Tibial artery (tissue), 4 donors: ENCODE measurements around the gene PPFIBP2.

Experiments used
- DNase-seq, 2 donors: peaks; one replicate each; pipeline ENCODE4 v3.0.0-alpha.2; 2019
- H3K27ac ChIP-seq, 2 donors: fragments of 200-600 bp; sonication (generic) in 1 of 2; 1 replicate in 1 of 2; 2 replicates in 1 of 2; pipeline ENCODE4 v1.5.1; 2018 to 2019; ENCODE audit warnings: mild to moderate bottlenecking in 1 of 2
- H3K27me3 ChIP-seq, 2 donors: fragments of 200-600 bp; sonication (generic) in 1 of 2; one replicate each; pipeline versions ENCODE4 v1.5.1 to v1.6.0; 2016 to 2019
- H3K36me3 ChIP-seq, 3 donors: fragments of 200-600 bp; sonication (generic) in 2 of 3; one replicate each; pipeline ENCODE4 v1.5.1; 2016 to 2019; ENCODE audit warnings: mild to moderate bottlenecking in 2 of 3
- H3K4me1 ChIP-seq, 4 donors: fragments of 200-600 bp; sonication (generic) in 2 of 4; 1 replicate in 3 of 4; 2 replicates in 1 of 4; pipeline ENCODE4 v1.5.1; 2016 to 2019
- H3K4me3 ChIP-seq, 2 donors: fragments of 200-600 bp; sonication (generic) in 1 of 2; 1 replicate in 1 of 2; 2 replicates in 1 of 2; pipeline ENCODE4 v1.5.1; 2018 to 2019; ENCODE audit warnings: mild to moderate bottlenecking in 2 of 2
- H3K9me3 ChIP-seq, 3 donors: fragments of 200-600 bp; sonication (generic) in 1 of 3; one replicate each; pipeline ENCODE4 v1.5.1; 2016 to 2019
- CTCF ChIP-seq, 2 experiments: fragments of 200-600 bp in 1 of 2; fragments of 450-650 bp in 1 of 2; IDR thresholded peaks; one replicate each; pipeline ENCODE4 v1.5.1; 2017 to 2019; ENCODE audit warnings: antibody characterized with exemption in 2 of 2, mild to moderate bottlenecking in 1 of 2, moderate library complexity in 1 of 2
- intact Hi-C: fragments of 100-400 bp; cut with DNase I; formaldehyde crosslinking; loops from one replicate; pipeline ENCODE4 v1.15.0; 2023; ENCODE audit warnings: low total_unique reads

Gene PPFIBP2

DNA sequence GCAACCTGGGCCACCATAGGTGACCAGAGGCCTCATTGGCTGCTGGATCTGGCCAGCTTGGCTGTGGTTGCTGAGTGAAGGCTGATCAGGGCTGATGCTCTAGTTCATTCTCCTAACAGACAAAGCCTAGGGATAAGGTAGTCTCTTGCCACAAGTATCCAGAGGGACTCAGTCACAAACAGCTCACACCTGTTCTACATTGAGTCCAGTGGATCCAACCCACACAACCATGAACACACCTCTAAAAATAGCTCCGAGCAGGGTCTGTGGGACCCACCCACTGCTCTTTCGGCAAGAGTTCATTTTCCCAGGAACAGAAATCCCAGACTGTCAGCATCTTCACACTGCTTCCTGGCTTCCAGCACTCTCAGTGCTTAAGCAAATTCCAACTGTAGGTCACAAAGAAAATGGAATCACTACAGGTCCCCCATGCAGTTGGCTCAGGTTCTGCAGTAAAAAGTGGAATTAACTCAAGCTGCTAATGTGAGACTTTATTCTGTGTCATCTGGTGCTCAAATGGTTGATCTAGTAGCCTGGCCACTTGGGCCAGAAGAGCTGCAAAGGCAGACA lies 67.3 kb downstream of the PPFIBP2 start:
- Histone ChIP-seq H3K36me3 (no peaks in the 10 kb centered on the region), H3K27ac (peak overlapping the region; percentile 88), H3K4me1 (peaks cover 6 to 96% (median 59%) of the 10 kb centered on the region in 4 donors), H3K9me3 (no peaks in the 10 kb centered on the region), H3K27me3 (no peaks in the 10 kb centered on the region), H3K4me3 (no peak overlapping the region)
- TF ChIP-seq CTCF (IDR thresholded peaks at IDR 0.05), result no peak
- DNase-seq, result no peak
- intact Hi-C loops, result no loop called here

- H3K27me3 ChIP-seq, result no peaks in the 10 kb centered on the region
- H3K4me1 ChIP-seq, result peaks cover 0 to 94% (median 53%) of the 10 kb centered on the region in 4 donors
- no peak overlapping the region for H3K4me3 ChIP-seq
- no peak for TF ChIP-seq CTCF (IDR thresholded peaks at IDR 0.05)
- intact Hi-C loops, result no loop called here
- H3K9me3 ChIP-seq, result no peaks in the 10 kb centered on the region
- H3K36me3 ChIP-seq, result no peaks in the 10 kb centered on the region
- peak overlapping the region; percentile 20 to 25 for H3K27ac ChIP-seq
- peak in 1 of 2 donors; percentile 56 for DNase-seq
These were observed 68.7 kb downstream of the PPFIBP2 start for GRCh38 chr11:7582338-7582985.

GRCh38 chr11:7583248-7583647 lies 69.4 kb downstream of the PPFIBP2 start:
- no peak for TF ChIP-seq CTCF (IDR thresholded peaks at IDR 0.05)
- Histone ChIP-seq H3K4me1 (peaks cover 0 to 96% (median 54%) of the 10 kb centered on the region in 4 donors), H3K27ac (peak overlapping the region in 1 of 2 donors; percentile 0), H3K4me3 (no peak overlapping the region), H3K36me3 (no peaks in the 10 kb centered on the region), H3K9me3 (no peaks in the 10 kb centered on the region), H3K27me3 (no peaks in the 10 kb centered on the region)
- no peak for DNase-seq
- intact Hi-C loops, result no loop called here

- H3K36me3 ChIP-seq, result no peaks in the 10 kb centered on the region
- peak overlapping the region; percentile 10 to 44 for H3K27ac ChIP-seq
- no peak for TF ChIP-seq CTCF (IDR thresholded peaks at IDR 0.05)
- no peaks in the 10 kb centered on the region for H3K27me3 ChIP-seq
- no peaks in the 10 kb centered on the region for H3K9me3 ChIP-seq
- DNase-seq, result no peak
- intact Hi-C loops, result no loop called here
- peaks cover 0 to 80% (median 40%) of the 10 kb centered on the region in 4 donors for H3K4me1 ChIP-seq
- H3K4me3 ChIP-seq, result no peak overlapping the region
These were observed 71.1 kb downstream of the PPFIBP2 start for GRCh38 chr11:7584910-7585309.

GRCh38 chr11:7585816-7586215 lies 72.0 kb downstream of the PPFIBP2 start:
- Histone ChIP-seq H3K9me3 (no peaks in the 10 kb centered on the region), H3K27ac (peak overlapping the region; percentile 10 to 44), H3K4me3 (no peak overlapping the region), H3K36me3 (no peaks in the 10 kb centered on the region), H3K4me1 (peaks cover 0 to 71% (median 31%) of the 10 kb centered on the region in 4 donors), H3K27me3 (no peaks in the 10 kb centered on the region)
- TF ChIP-seq CTCF (IDR thresholded peaks at IDR 0.05), result no peak
- DNase-seq, result no peak
- intact Hi-C loops, result no loop called here
